RWPE1 (cell line): ENCODE data around the gene ATP6V1G1.
A peak's percentile ranks its signal among the peaks of the same experiment; 100 is the strongest.
"Not testable (repeated sequence)": the region's sequence is repeated elsewhere in the genome, so short reads cannot be mapped to it uniquely, and the experiment has no call there.

Source experiments
- CTCF ChIA-PET: fragments of 350-600 bp; sonication (Branson Sonifier 250); formaldehyde crosslinking; extraction: SDS; loops from one replicate; lab custom pipeline; 2021; lab: Yijun Ruan, JAX
- POLR2A ChIA-PET: fragments of 400-600 bp; formaldehyde crosslinking; extraction: SDS; loops from one replicate; lab custom pipeline; 2020; ENCODE audit warnings: antibody characterized with exemption; ENCODE audit not compliant: low non-redundant PET; lab: Yijun Ruan, JAX
- DNase-seq: peaks from one replicate; pipeline ENCODE4 v3.0.0; 2012; ENCODE audit warnings: low spot score
- H3K27ac ChIP-seq: fragments of 450-650 bp; 2 replicates; pipeline ENCODE4 v1.5.1; 2017
- CTCF ChIP-seq: fragments of 450-650 bp; conservative IDR thresholded peaks from 2 replicates; pipeline ENCODE4 v1.5.1; 2017; ENCODE audit warnings: low read depth, mild to moderate bottlenecking

The ATP6V1G1 gene

GRCh38 chr9:114572199-114572598 is 15.4 kb upstream of the ATP6V1G1 start:
- POLR2A ChIA-PET, result no interaction called here

DNA sequence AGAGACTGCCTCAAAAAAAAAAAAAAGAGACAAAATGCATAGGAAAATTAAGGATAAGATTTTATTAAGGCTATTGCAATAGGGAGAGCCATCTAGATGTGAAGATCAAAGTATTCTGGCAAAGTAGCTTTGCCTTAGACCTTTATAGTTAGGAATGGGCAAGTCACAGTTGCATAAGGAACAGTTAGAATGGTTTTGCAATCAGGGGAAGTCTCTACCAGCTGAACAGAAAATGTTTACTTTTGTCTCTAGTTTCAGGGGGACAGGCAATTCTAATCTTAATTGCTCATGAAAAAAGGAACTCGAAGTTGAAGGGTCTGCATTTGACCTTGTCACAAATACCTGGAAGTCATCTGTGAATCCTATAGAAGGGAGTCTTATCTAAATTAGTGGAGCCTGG is 13.1 kb upstream of the ATP6V1G1 start:
- CTCF ChIA-PET, result interaction anchor here (0.6 kb wide), 1 partner anchor 18 kb away, joined by 4 read pairs; no protein-coding TSS in a partner anchor
- H3K27ac ChIP-seq, result no peak overlapping the region
- TF ChIP-seq CTCF, result no peak
- DNase-seq, result no peak
- POLR2A ChIA-PET, result no interaction called here

More at GRCh38 chr9:114572199-114572598, 15.4 kb upstream of the ATP6V1G1 start:
- TF ChIP-seq CTCF, result no peak
- DNase-seq, result no peak
- no peak overlapping the region for H3K27ac ChIP-seq
- CTCF ChIA-PET, result interaction anchor here (0.7 kb wide), 1 partner anchor 23 kb away, joined by 3 read pairs; no protein-coding TSS in a partner anchor

- ChIA-PET CTCF (interaction anchor here (1.0 kb wide), 1 partner anchor 171 kb away, joined by 3 read pairs; no protein-coding TSS in a partner anchor), POLR2A (interaction anchor here (1.4 kb wide), 1 partner anchor 11 kb away, joined by 4 read pairs; the partner anchor contains the start of gene ATP6V1G1)
Measured at GRCh38 chr9:114576779-114577178, 10.8 kb upstream of the ATP6V1G1 start.

GRCh38 chr9:114578134-114578533 is 9.4 kb upstream of the ATP6V1G1 start:
- DNase-seq, H3K27ac ChIP-seq, POLR2A ChIA-PET: not testable (repeated sequence)
- CTCF ChIA-PET, result interaction anchor here (1.0 kb wide), 1 partner anchor 172 kb away, joined by 3 read pairs; no protein-coding TSS in a partner anchor

More at GRCh38 chr9:114576779-114577178, 10.8 kb upstream of the ATP6V1G1 start:
- DNase-seq, H3K27ac ChIP-seq: not testable (repeated sequence)

GRCh38 chr9:114580609-114581193 is 6.9 kb upstream of the ATP6V1G1 start:
- ChIA-PET CTCF (interaction anchor here (0.6 kb wide), 1 partner anchor 899 kb away, joined by 4 read pairs; no protein-coding TSS in a partner anchor), POLR2A (no interaction called here)
- no peak for TF ChIP-seq CTCF
- no peak overlapping the region for H3K27ac ChIP-seq
- DNase-seq, result no peak

DNA sequence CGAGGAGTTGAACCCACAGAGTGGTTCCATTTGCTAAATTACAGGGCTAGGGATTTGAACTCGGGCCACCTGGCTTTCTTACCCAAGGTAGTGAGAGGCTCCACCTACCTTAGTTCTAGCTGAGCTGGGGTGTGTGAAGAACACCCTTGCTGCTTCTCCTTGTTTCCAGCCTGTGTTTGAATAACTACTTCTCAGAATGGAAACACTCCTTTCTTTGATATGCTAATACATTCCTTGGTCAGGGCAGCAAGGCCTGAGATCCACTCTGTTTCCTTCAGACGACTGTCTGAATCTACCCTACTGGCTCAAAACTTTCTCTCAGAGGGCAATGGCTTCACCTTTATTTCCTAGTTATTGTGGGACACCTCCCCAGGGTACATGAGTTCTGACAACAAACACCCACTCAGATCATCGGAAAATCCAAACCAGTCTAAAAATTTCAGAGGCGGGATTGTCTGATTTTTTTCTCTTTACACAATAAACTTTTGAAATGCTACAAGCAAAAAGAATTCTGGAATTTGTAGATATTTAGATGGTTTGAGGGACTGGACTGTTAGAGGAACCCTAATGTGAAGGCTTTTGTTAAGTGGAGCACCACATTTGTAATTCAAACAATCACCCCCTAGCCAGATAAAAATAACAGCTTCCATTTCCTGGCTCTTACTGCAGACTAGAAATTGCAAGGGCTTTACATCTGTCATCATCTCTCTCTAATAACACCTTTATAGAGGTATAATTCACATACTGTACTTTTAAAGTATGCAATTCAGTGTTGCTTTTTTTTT is 4.0 kb upstream of the ATP6V1G1 start:
- CTCF ChIA-PET, result interaction anchor here (0.7 to 1.2 kb wide), 2 partner anchors 12 to 573 kb away, joined by 3 to 4 read pairs; no protein-coding TSS in a partner anchor
- H3K27ac ChIP-seq, result no peak overlapping the region
- no peak for DNase-seq
- POLR2A ChIA-PET, result interaction anchor here (0.7 kb wide), 1 partner anchor 1006 kb away, joined by 3 read pairs; no protein-coding TSS in a partner anchor
- TF ChIP-seq CTCF, result no peak

DNA sequence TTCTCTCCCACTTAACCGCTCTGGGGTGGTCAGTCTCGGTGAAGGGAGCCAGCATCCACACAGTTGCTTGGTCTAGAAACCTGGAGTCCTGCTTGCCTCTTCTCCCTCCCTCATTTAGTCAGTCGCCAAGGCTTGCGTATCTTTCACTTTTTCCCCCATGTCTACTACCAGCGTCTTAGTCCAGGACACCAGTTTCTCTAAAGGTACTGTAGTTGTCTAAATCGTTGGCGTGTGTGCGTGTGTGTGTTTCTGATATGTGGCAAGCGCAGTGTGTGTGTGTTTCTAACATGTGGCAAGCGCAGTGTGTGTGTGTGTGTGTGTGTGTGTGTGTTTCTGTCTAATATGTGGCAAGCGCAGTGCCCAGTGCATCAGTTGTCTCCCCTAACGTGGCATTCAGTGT is 641 bp downstream of the ATP6V1G1 start:
- DNase-seq, result no peak
- ChIA-PET POLR2A (interaction anchor here (0.7 to 1.3 kb wide), 4 partner anchors 17 to 218 kb away, joined by 3 to 6 read pairs (median 4); partner anchors contain the start of gene TNFSF15), CTCF (interaction anchor here (0.8 to 2.4 kb wide), 6 partner anchors 50 to 184 kb away, joined by 3 to 16 read pairs (median 4); partner anchors contain the start of gene WHRN)
- no peak for TF ChIP-seq CTCF
- peak overlapping the region; percentile 72 for H3K27ac ChIP-seq
